Activated naive CD4-positive, alpha-beta T cell treated with anti-CD3 and anti-CD28 coated beads, Interleukin-2, amount 50 U/mL, for 72 hours (primary cell): ENCODE measurements around the gene CYB5A. TPM values are rescaled to one million over a fixed set of nuclear protein-coding genes. Genes with fewer than 3 reads are reported as not detected.

Experiments
- ATAC-seq, 2 donors: fragments of 150-1000 bp; cut with Tn5 transposase; 2 replicates each; pipeline ENCODE4 v1.10.0; 2021; ENCODE audit warnings: mild to moderate bottlenecking in 2 of 2, moderate library complexity in 2 of 2
- DNase-seq, 2 donors: peaks; one replicate each; pipeline ENCODE4 v3.0.0; 2021 to 2022; ENCODE audit warnings: low spot score in 2 of 2
- H3K27ac Mint-ChIP-seq, 2 donors: one replicate each; pipeline ENCODE4 v1.8.0; 2022; ENCODE audit warnings: mild to moderate bottlenecking in 2 of 2, mixed read lengths in 2 of 2
- H3K36me3 Mint-ChIP-seq, 2 donors: one replicate each; pipeline ENCODE4 v1.8.0; 2022; ENCODE audit warnings: mixed read lengths in 2 of 2
- H3K9me3 Mint-ChIP-seq, 2 donors: one replicate each; pipeline ENCODE4 v1.8.0; 2022; ENCODE audit warnings: mixed read lengths in 2 of 2
- total RNA-seq, 2 donors: library from RNA; stranded (reverse); gene quantifications; one replicate each; pipeline ENCODE4 v1.2.3, GENCODE V29; 2022

CYB5A gene
- total RNA-seq, 2 donors from 2014 or later, result 44.5 to 57.1 TPM

DNA sequence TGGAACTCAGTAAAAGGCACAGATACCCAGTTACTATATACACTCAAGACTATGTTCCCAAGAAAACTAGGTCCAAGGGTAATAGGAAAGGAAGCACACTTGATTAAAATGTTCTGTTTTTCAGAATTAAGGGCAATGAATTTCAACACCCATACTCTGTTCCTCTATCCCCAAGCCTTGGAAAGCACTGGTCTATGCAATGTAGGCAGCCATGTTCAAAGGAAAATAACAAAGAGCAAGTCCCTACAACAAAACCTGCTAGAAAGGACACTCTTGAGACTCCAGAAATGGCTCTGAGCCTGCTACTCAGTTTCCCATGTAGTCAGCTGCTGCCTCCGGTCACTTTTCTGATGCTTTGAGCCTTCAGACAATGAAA, 6.8 kb downstream of the CYB5A start:
- H3K27ac Mint-ChIP-seq, result no peak overlapping the region
- no peak for ATAC-seq
- peaks cover 0 to 4% of the 10 kb centered on the region in 2 donors for H3K36me3 Mint-ChIP-seq
- no peak for DNase-seq
- H3K9me3 Mint-ChIP-seq, result no peaks in the 10 kb centered on the region

DNA sequence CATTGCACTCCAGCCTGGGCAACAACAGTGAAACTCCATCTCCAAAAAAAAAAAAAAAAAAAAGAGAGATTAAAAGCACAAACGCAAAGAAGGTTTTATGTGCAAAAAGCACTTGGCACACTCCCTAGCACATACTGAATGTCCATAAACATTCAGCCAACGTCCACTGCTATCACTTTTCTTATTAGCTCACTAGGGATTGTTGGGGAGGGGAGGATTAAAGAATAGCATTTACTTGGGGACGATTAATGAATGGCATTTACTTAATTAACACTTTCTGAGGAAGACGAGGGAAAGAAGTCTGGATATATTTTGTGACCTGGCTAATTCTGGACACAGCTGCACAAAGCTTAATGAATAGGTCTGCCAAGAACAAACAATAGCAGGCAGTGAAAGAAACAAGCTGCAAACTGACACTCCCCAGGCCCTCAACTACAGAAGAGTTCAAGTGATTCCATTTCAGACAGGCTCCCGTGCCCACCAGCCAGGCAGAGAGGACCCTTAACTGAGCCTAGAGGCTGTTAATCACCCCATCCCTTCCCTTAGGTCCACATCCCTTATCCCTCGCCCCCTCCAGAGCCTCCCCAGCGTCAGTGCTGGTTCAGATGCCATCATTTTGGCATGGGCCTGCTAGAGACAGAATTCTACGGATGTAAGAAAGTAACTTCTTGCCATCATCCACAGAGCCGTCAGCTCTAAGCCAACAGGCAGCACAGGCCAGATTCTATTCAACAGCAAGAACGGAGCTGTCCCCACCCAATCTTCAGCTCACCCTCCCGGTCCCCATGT, 7.4 kb downstream of the CYB5A start:
- Mint-ChIP-seq H3K27ac (no peak overlapping the region), H3K9me3 (no peaks in the 10 kb centered on the region), H3K36me3 (peaks cover 0 to 4% of the 10 kb centered on the region in 2 donors)
- no peak for DNase-seq
- no peak for ATAC-seq

DNA sequence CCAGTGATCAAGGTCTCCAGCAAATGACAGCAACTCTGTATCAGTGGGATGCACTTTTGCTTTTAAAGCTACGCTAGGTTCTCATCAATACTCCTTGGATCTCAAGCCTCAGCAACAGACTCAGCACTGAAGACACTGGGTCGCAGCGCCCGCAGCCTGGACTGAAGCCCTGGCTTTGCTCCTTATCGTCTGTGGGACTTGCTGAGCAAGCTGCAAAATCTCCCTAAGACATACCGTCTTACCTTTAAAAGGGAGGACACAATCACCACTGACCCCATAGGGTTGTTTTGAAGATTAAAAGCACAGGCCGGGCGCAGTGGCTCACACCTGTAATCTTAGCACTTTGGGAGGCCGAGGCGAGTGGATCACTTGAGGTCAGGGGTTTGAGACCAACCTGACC, 8.1 kb downstream of the CYB5A start:
- H3K36me3 Mint-ChIP-seq, result peaks cover 0 to 4% of the 10 kb centered on the region in 2 donors
- no peak for DNase-seq
- no peak for ATAC-seq
- no peak overlapping the region for H3K27ac Mint-ChIP-seq
- no peaks in the 10 kb centered on the region for H3K9me3 Mint-ChIP-seq

DNA sequence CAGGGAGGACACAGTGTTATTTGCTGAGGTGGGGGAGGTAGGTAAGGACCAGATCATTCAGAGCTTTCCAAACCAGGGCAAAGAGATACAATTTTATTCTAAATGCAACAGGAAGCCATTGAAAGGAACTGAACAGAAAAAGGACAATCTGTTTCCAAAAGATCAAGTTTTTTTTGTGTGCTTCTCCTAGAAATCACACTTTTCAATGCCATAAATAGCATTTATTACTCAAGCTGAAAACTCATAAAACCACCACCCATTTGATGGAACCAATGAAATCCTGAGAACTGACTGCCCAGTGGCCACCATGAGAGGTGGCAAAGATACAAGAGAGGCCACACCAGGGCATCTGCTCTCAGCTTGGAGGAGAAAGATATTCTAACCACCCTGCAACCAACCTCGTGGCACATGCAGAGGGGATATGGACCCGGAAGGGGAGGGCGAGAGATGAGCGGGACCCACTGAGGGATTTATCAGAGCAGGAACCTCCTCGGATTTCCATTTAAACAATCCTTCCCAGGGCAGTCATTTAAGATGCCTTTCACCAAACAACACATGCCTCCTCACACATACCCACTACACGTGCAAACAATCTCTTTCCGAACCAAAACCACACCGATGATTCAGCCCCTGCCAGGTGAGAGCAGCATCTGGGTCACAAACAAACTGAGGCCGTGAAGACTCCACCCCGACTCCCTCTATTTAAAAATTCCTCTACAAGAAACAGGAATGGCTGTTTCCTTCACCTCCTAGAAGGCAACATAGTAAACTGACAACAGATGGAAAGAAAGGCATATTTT, 8.8 kb downstream of the CYB5A start:
- ATAC-seq (peak; percentile 50 to 58), DNase-seq (no peak)
- peaks cover 0 to 4% of the 10 kb centered on the region in 2 donors for H3K36me3 Mint-ChIP-seq

DNA sequence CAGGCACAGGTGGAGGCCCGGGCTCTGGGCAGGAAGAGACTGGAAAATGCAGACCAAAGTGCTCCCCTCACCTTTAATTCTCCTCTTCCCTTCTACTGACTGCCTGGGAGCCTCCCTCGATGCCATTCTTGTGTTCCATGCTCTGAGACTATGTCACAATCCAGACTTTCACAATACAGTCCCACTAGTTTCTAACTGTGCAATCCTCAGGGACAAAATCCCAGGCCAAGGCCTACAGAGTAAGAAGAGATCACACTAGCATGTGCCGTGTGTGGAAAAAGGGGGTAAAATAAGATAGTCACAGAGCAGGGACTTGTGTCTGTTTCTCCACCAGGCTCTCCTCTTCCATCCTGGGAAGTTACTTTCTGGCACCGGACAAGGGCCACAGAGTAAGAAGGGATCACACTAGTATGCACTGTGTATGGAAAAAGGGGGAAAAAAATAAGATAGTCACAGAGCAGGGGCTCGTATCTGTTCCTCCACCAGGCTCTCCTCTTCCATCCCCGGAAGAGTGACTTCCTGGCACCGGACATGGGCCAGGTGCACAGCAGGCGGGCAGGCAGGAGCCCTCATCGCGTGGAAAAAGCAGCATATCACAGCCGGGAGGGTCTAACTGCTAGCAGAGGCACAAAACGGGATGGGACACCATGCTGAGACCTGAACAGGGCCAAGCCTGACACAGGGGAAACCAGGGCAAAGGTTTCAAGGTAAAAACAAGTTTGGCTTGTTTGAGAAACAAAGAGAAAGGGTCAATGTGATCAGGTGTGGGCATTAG, 9.6 kb downstream of the CYB5A start:
- Mint-ChIP-seq H3K9me3 (no peaks in the 10 kb centered on the region), H3K27ac (peak overlapping the region; percentile 67 to 76), H3K36me3 (peaks cover 0 to 4% of the 10 kb centered on the region in 2 donors)
- ATAC-seq (no peak), DNase-seq (no peak)

More for the DNA sequence above, 8.8 kb downstream of the CYB5A start:
- H3K27ac Mint-ChIP-seq, result peak overlapping the region; percentile 67 to 76
- no peaks in the 10 kb centered on the region for H3K9me3 Mint-ChIP-seq

DNA sequence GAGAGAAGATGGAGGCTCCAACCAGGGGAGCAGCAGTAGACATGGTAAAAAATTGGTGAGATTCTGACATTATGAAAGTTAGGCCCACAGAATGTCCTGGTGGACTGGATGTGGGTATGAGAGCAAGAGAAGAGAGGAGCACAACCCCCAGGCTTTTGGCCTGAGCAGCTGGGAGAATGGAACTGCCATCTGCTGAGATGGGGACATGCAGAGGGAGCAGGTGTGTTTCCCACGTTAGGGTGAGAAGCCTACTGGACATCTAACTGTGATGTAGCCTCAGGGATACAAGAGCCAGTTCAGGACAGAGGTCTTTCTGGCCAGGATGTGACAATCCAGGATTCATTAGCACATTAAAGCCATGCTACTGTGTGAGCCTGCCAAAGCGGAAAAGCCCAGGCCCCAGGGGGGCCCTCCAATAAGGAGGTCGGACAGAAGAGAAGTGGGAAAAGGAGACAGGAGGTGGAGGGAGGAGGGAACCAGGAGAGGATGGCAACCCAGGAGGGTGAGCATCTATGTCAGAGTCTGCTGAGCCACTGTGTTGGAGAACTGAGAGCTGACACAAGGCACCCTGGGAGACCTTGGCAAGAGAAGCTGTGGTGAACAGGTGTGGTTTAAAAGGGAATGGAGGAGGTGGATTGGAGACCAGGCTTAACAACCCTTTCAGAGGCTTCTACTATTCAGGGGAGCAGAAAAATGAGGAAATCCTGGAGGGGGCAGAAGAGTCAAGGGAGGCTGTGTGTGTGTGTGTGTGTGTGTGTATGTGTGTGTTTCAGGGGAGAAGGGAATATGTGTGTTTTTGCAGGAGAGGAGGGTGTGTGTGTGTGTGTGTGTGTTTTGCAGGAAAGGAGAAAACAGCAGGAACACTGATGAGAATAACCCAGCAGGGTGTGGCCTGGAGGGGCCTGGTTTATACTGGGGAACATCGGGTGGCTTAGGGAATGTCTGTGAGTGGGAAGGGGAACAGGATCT, 10.5 kb downstream of the CYB5A start:
- H3K9me3 Mint-ChIP-seq, result no peaks in the 10 kb centered on the region
- peak overlapping the region in 1 of 2 donors; percentile 67 for H3K27ac Mint-ChIP-seq
- DNase-seq (no peak), ATAC-seq (no peak)
- peaks cover 4% of the 10 kb centered on the region in 2 donors for H3K36me3 Mint-ChIP-seq

DNA sequence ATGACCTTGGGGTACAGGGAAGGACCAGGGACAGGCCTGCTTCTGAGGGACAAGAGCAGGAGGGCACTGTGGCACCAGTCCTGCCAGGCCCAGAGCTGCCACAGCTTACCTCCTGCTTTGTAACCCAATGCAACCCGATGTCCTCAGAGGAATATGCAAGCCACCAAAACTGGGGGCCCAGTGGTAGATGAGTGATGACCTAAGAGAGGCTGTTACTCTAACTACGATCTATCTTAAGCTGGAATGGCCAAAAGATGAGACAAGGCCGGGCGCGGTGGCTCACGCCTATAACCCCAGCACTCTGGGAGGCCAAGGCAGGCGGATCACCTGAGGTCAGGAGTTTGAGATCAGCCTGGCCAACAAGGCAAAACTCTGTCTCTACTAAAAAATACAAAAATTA, 12.8 kb downstream of the CYB5A start:
- no peak for DNase-seq
- ATAC-seq, result no peak
- Mint-ChIP-seq H3K27ac (no peak overlapping the region), H3K36me3 (peaks cover 4% of the 10 kb centered on the region in 2 donors), H3K9me3 (no peaks in the 10 kb centered on the region)

DNA sequence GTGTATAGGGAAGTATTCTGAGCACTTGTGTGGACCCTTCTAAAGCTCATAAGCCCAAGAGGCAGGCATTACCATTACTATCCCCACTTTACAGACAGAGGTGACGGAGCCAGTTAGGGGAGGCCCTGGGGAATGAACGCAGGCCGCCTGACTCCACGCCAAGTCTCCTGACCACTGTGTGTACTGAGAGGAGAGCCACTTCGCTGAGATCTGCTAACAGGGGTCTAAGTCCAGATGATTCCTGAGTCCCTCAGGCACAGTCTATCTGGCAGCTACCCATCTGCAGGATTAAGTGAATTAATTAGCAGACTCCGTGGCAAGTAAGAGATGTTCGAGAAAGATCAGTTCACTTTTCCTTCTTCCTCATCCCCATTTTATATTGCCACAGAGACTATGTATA, 13.7 kb downstream of the CYB5A start:
- Mint-ChIP-seq H3K36me3 (peaks cover 4% of the 10 kb centered on the region in 2 donors), H3K9me3 (no peaks in the 10 kb centered on the region), H3K27ac (no peak overlapping the region)
- DNase-seq (no peak), ATAC-seq (no peak)

DNA sequence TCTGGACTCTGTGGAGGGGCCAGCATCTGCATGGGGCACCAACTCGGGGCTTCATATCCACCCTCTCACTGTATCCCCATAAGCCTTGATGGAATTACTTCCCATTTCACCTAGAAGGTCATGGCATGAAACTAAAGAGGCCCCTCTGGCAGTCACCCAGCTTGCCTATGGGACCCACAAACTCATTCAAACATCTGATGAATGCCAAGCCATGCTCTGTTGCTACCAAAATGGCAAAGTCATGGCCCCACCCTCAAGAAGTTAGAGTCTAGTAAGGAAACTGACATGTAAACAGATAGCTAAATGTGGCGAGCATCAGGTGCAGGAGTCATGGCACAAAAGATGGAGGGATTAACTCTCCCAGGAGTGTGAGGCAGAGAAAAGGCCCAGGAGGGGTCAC, 14.5 kb downstream of the CYB5A start:
- peaks cover 4% of the 10 kb centered on the region in 2 donors for H3K36me3 Mint-ChIP-seq
- no peak for DNase-seq
- no peak for ATAC-seq
- no peaks in the 10 kb centered on the region for H3K9me3 Mint-ChIP-seq
- H3K27ac Mint-ChIP-seq, result no peak overlapping the region

DNA sequence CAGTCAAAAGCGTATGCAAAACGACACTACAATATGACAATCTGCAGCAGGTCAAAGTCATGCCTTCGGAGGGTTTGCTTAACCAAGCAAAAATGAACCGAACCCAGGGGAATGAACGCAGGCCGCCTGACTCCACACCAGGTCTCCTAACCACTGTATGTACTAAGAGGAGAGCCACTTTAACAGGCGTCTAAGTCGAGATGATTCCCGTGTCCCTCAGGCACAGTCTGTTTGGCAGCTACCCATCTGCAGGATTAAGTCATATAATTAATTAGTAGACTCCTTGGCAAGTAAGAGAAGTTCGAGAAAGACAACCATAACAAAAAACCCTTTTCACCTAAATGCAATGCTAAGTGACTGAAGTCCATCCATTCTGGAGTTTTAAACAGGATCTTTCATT, 15.2 kb downstream of the CYB5A start:
- DNase-seq, result no peak
- ATAC-seq, result no peak
- Mint-ChIP-seq H3K27ac (no peak overlapping the region), H3K36me3 (peaks cover 4% of the 10 kb centered on the region in 2 donors), H3K9me3 (no peaks in the 10 kb centered on the region)

DNA sequence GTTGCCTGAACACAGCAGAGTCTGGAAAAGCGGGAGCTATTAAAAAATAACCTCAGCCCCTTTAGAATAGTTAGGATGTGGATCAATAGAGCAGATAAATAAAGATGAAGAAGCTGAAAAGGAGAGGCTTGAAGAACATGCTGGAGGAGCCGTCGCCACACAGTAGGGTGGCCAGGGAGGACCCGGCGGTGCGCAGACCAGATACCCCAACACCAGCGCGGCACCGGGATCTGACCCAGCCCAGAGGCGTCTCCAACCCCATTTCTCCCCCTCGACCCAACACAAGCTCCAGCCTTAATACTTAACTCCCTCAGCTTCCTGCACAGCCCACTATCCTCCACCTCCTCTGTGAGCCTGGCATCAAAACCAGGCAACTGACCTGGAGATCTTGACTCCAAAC, 16.0 kb downstream of the CYB5A start:
- DNase-seq (no peak), ATAC-seq (no peak)
- Mint-ChIP-seq H3K36me3 (peaks cover 0 to 4% of the 10 kb centered on the region in 2 donors), H3K9me3 (no peaks in the 10 kb centered on the region), H3K27ac (no peak overlapping the region)

DNA sequence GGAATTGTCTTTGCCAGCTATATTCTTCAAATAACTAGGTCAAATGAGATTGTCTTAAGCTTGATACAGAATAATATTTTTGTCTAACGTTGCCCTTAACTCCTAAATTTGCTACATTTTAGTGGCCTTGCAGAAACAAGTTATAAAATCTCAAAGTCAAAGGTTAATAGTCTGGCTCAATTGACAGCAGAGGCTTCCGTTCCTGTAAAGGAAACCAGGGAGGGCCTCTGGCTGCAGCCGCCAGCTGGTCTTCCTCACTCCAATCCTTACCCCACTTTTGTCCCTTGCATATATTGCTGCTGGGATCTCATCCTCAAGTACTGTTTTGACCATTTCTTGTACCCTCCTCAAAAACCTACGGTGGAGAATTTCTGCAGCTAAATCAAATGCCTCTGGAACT, 17.1 kb downstream of the CYB5A start:
- no peaks in the 10 kb centered on the region for H3K9me3 Mint-ChIP-seq
- ATAC-seq (no peak), DNase-seq (no peak)
- H3K27ac Mint-ChIP-seq, result no peak overlapping the region
- H3K36me3 Mint-ChIP-seq, result peaks cover 0 to 4% of the 10 kb centered on the region in 2 donors

DNA sequence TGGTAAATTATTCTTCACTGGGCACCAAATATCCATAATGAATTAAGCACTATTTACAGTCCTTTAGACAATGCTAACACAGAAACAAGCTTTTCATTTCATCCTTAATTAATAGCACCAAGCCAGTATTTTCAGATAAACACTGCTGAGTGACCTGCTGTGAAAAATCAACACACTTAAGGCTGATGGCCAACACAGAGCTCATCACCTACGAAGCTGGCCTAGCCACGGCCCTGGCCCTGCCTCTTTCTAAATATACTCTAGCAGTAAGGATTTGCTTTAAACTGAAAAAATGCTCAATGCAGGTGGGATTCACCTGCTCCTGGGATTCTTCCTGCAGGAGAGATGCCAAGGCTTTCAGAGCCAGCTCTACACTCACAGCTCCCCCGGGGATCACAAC, 18.4 kb downstream of the CYB5A start:
- H3K27ac Mint-ChIP-seq, result no peak overlapping the region
- peaks cover 0 to 4% of the 10 kb centered on the region in 2 donors for H3K36me3 Mint-ChIP-seq
- H3K9me3 Mint-ChIP-seq, result no peaks in the 10 kb centered on the region
- ATAC-seq, result no peak
- no peak for DNase-seq

DNA sequence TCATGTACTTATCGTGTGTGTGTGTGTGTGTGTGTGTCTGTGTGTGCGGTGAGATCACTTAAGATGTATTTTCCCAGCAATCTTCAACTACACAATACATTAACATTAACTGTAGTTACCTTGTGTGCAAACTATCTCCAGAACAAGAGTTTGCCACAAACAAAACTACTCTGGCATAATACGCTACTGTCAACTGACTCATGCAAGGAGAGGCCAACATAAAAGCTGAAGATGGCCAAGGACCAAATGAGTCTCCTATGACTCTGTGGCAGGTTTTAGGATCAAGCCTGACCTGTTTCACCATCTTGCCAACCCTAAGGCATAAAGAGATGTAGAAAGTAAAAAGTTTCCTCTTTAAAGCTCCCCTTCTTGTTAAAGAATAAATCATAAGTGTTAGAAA, 20.1 kb downstream of the CYB5A start:
- DNase-seq, result no peak
- H3K36me3 Mint-ChIP-seq, result peaks cover 0 to 3% of the 10 kb centered on the region in 2 donors
- H3K9me3 Mint-ChIP-seq, result no peaks in the 10 kb centered on the region
- H3K27ac Mint-ChIP-seq, result no peak overlapping the region
- no peak for ATAC-seq

DNA sequence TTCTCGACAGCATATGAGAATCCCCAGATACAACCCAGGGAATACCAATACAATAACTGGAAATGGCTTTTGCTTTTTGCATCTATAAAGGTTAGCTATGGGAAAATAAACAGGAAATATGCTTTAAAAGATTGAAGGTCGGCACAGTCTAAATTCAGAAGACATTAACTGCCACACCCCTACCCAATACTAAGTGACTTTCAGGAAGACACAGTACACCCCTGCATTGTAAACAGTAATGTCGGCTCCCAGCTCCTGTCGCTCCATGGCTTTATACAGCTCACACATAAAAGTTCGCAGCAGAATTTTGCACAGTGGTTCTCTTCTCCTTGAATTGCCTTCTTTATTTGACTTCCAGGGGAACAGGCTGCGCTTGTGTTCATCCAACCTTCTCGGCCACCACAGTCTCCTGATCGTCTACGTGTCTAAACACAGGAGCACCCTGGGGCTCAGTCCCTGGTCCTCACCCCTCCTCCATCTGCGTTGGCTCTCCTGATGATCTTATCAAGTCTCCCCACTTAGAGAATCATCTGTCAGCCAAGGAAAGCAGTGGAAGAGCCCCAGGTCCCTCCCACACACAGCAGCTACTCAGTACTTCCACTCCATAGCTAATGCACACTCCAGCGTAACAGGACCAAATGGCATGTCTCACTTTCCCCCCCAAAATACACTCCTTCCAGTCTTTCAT, 22.7 kb downstream of the CYB5A start:
- ATAC-seq (no peak), DNase-seq (no peak)
- Mint-ChIP-seq H3K9me3 (no peaks in the 10 kb centered on the region), H3K27ac (no peak overlapping the region), H3K36me3 (no peaks in the 10 kb centered on the region)

DNA sequence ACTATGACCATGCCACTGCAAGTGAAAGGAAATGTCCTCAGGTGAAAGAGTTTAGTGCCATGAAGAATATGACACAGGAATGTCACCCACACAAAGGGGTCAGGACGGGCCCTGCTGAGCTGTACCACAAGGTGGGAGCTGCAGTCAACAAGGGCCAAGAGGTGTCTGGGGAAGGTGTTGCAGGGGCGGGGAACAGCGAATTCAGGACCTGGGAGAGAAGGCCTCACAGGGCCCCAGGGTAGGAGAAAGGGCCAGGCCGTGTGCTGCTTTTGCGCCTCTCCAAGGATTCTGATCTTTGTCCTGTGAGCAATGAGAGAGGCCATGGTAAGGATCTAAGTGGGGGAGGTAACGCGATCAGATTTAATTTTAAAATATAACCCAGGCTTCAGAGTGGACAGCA, 23.6 kb downstream of the CYB5A start:
- ATAC-seq (no peak), DNase-seq (no peak)
- no peaks in the 10 kb centered on the region for H3K9me3 Mint-ChIP-seq
- no peak overlapping the region for H3K27ac Mint-ChIP-seq
- H3K36me3 Mint-ChIP-seq, result no peaks in the 10 kb centered on the region
